ENCODE measurements around the gene ZNF219. TPM values are rescaled to one million over a fixed set of nuclear protein-coding genes. Genes with fewer than 3 reads are reported as not detected.

The ZNF219 gene
- total and polyA plus RNA-seq, 10 of the 15 experiments (the other 5 are each of a cell fraction or from before 2014, with no cell fraction given): 0.16 to 6.4 (median 1.9) TPM

DNA sequence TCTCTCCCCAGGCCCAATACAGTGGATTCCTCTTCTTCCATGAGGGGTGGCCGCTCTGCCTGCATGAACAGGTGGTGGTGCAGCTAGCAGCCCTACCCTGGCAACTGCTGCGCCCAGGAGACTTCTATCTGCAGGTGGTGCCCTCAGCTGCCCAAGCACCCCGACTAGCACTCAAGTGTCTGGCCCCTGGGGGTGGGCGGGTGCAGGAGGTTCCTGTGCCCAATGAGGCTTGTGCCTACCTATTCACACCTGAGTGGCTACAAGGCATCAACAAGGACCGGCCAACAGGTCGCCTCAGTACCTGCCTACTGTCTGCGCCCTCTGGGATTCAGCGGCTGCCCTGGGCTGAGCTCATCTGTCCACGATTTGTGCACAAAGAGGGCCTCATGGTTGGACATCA lies 24.5 kb downstream of the ZNF219 start (continued):
- TF ChIP-seq, protein P1, sequence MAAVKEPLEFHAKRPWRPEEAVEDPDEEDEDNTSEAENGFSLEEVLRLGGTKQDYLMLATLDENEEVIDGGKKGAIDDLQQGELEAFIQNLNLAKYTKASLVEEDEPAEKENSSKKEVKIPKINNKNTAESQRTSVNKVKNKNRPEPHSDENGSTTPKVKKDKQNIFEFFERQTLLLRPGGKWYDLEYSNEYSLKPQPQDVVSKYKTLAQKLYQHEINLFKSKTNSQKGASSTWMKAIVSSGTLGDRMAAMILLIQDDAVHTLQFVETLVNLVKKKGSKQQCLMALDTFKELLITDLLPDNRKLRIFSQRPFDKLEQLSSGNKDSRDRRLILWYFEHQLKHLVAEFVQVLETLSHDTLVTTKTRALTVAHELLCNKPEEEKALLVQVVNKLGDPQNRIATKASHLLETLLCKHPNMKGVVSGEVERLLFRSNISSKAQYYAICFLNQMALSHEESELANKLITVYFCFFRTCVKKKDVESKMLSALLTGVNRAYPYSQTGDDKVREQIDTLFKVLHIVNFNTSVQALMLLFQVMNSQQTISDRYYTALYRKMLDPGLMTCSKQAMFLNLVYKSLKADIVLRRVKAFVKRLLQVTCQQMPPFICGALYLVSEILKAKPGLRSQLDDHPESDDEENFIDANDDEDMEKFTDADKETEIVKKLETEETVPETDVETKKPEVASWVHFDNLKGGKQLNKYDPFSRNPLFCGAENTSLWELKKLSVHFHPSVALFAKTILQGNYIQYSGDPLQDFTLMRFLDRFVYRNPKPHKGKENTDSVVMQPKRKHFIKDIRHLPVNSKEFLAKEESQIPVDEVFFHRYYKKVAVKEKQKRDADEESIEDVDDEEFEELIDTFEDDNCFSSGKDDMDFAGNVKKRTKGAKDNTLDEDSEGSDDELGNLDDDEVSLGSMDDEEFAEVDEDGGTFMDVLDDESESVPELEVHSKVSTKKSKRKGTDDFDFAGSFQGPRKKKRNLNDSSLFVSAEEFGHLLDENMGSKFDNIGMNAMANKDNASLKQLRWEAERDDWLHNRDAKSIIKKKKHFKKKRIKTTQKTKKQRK (IDR thresholded peaks at IDR 0.05; ENCODE audit: low read depth, low read length): no peak
- TF ChIP-seq RCOR1 (conservative IDR thresholded peaks at IDR 0.05; ENCODE audit: low read depth, low read length) (no peak), POLR2A (IDR thresholded peaks at IDR 0.05; ENCODE audit: low read depth, low read length) (no peak), NR2F1 (conservative IDR thresholded peaks at IDR 0.05) (no peak), JUND (IDR thresholded peaks at IDR 0.05; ENCODE audit: low read depth, low read length) (no peak), CBX3 (IDR thresholded peaks at IDR 0.05; ENCODE audit: borderline replicate concordance, low read depth) (no peak), CREM (IDR thresholded peaks at IDR 0.05; ENCODE audit: low read depth) (no peak)

DNA sequence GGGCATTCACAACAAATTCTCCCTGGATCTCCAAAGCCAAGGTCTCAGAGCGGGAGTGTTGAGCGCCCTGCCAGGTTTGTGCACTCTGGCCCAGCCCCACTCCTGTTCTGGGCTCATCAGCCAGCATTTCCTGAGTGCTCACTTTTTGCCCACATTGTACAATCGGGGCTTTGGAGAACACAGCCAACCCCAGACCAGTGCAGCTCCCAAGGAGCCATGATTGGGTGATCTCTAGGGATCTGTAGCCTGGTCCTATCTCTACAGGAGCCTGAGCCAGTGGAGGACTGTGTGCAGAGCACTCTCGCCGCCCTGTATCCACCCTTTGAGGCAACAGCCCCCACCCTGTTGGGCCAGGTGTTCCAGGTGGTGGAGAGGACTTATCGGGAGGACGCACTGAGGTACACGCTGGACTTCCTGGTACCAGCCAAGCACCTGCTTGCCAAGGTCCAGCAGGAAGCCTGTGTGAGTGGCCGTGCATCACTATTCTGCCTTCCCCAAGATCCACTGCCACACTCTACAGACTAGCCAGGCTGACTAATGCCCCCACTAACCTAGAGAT lies 25.6 kb downstream of the ZNF219 start:
- in situ Hi-C loops (cut with MboI) (no loop called here), intact Hi-C loops (cut with micrococcal nuclease; ENCODE audit: unreplicated experiment) (no loop called here)
- no peaks in the 10 kb centered on the region for H3K9me3 ChIP-seq (replicated peaks; ENCODE audit: control insufficient read depth, insufficient read depth, low read length)
- H3K79me2 ChIP-seq (ENCODE audit: control insufficient read depth, insufficient read depth, low read length): no peaks in the 10 kb centered on the region
- FAIRE-seq (no peak), DNase-seq (ENCODE audit: low read depth, low spot score) (no peak), ATAC-seq (no peak)
- peaks cover 9 to 20% of the 10 kb centered on the region in 2 experiments for H3K27me3 ChIP-seq (replicated peaks in 1 of 2; ENCODE audit: control insufficient read depth in 2 of 2, insufficient read depth in 2 of 2, low read length in 1 of 2)
- ChIA-PET RAD21 (ENCODE audit: unreplicated experiment) (interaction anchor here (2.5 to 3.0 kb wide), 2 partner anchors 23 to 31 kb away, joined by 13 to 42 read pairs; no protein-coding TSS in a partner anchor), SMC1A (ENCODE audit: uncharacterized antibody, unreplicated experiment) (interaction anchor here (0.9 to 3.1 kb wide), 3 partner anchors 11 to 31 kb away, joined by 3 to 30 read pairs (median 9); no protein-coding TSS in a partner anchor), CTCF (interaction anchor here (0.8 to 5.6 kb wide), 5 partner anchors 19 to 65 kb away, joined by 3 to 100 read pairs (median 10); partner anchors contain the start of gene TMEM253), POLR2A (no interaction called here)
- peaks cover 29% of the 10 kb centered on the region for H3K4me1 ChIP-seq (ENCODE audit: control insufficient read depth, insufficient read depth, low read length)
- 80% methylated on average over 9 of the region's 9 CpGs for WGBS (ENCODE audit: insufficient coverage, insufficient replicate concordance, low lambda C conversion rate, missing lambda C conversion rate)
- no peak overlapping the region for H3K27ac ChIP-seq (ENCODE audit: control insufficient read depth, insufficient read depth)
- no peak overlapping the region for H3K4me3 ChIP-seq
- no peak overlapping the region for H3K4me2 ChIP-seq (ENCODE audit: control insufficient read depth, insufficient read depth)
- H3K36me3 ChIP-seq (ENCODE audit: control insufficient read depth in 2 of 2, insufficient read depth in 2 of 2, low read length in 1 of 2): no peaks in the 10 kb centered on the region
- no peak overlapping the region for H3K9ac ChIP-seq (ENCODE audit: control insufficient read depth, insufficient read depth, low read length)
- no peaks in the 10 kb centered on the region for H4K20me1 ChIP-seq (ENCODE audit: control insufficient read depth, insufficient read depth)
- no TSS peak for BruUV-seq (replicated peaks)
- no peak overlapping the region for H2AFZ ChIP-seq (ENCODE audit: control insufficient read depth, low read depth, low read length)
- TF ChIP-seq NFYB (IDR thresholded peaks at IDR 0.05; ENCODE audit: insufficient read depth, low read depth, low read length) (no peak), SREBF2 (IDR thresholded peaks at IDR 0.05; ENCODE audit: low read length) (no peak), NR2C1 (IDR thresholded peaks at IDR 0.05) (no peak), ZNF274 (IDR thresholded peaks at IDR 0.05; ENCODE audit: insufficient read depth, insufficient read length) (no peak), BRCA1 (IDR thresholded peaks at IDR 0.05; ENCODE audit: low read depth, low read length) (no peak), MEF2A (IDR thresholded peaks at IDR 0.05; ENCODE audit: insufficient read depth, low read depth, low read length) (no peak), TARDBP (IDR thresholded peaks at IDR 0.05; ENCODE audit: borderline replicate concordance) (no peak), NFXL1 (IDR thresholded peaks at IDR 0.05; ENCODE audit: borderline replicate concordance) (no peak), JUNB (IDR thresholded peaks at IDR 0.05) (no peak), CEBPB (IDR thresholded peaks at IDR 0.05; ENCODE audit: borderline replicate concordance in 1 of 2, low read depth in 2 of 2, low read length in 2 of 2) (no peak), PAX5 (IDR thresholded peaks at IDR 0.05; ENCODE audit: borderline replicate concordance, low read depth, low read length) (no peak), ZZZ3 (IDR thresholded peaks at IDR 0.05; ENCODE audit: control insufficient read depth, insufficient read length, low read depth) (no peak)
- TF ChIP-seq, protein P2, sequence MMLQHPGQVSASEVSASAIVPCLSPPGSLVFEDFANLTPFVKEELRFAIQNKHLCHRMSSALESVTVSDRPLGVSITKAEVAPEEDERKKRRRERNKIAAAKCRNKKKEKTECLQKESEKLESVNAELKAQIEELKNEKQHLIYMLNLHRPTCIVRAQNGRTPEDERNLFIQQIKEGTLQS (IDR thresholded peaks at IDR 0.05; ENCODE audit: borderline replicate concordance, extremely low read depth, low read depth, low read length): no peak
- TF ChIP-seq, protein P3, sequence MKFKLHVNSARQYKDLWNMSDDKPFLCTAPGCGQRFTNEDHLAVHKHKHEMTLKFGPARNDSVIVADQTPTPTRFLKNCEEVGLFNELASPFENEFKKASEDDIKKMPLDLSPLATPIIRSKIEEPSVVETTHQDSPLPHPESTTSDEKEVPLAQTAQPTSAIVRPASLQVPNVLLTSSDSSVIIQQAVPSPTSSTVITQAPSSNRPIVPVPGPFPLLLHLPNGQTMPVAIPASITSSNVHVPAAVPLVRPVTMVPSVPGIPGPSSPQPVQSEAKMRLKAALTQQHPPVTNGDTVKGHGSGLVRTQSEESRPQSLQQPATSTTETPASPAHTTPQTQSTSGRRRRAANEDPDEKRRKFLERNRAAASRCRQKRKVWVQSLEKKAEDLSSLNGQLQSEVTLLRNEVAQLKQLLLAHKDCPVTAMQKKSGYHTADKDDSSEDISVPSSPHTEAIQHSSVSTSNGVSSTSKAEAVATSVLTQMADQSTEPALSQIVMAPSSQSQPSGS (IDR thresholded peaks at IDR 0.05; ENCODE audit: low read length): no peak
